DMS114 treated with DMSO at 0.1 percent for 48 hours (cell line): Measurements from ENCODE around the gene GAS6.

ENCODE experiments used
- DNase-seq: peaks from one replicate; lab custom pipeline; 2025; ENCODE audit not compliant: unreplicated experiment; lab: John Stamatoyannopoulos, UW

GAS6 gene

DNA sequence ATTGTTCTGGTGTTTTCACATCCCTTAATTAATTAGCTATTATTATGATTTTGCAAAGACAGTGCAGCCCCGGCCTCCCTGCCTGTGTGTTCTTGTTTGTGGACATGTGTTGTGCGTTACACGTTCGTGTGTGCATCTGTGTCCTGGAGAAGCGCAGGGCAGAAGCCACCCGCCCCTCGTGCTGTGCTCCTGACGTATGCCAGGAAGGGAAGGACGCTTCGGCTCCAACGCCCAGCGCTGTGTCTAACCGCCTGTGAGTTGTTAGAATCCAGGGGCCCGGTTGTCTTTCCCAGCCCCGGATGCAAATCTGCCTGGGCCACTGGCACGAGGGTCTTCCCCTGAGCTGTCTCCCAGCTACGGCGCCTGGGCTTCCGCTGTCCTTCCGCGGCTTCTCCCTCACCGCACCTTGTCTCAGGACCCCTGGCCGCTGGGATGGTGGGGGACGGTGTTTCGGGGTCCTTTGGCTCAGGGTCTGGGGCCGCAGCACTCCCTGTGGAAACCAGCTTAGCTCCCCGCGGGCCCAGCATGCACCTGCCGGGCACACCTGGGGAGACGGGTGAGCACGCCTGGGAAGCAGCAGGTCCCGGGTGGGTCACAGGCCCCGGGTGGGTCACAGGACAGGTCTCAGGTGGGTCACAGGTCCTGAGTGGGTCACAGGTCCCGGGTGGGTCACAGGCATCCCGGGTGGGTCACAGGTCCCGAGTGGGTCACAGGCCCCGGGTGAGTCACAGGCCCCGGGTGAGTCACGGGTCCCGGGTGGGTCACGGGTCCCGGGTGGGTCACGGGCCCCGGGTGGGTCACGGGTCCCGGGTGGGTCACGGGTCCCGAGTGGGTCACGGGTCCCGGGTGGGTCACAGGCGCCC, 51.5 kb downstream of the GAS6 start:
- DNase-seq = no peak

DNA sequence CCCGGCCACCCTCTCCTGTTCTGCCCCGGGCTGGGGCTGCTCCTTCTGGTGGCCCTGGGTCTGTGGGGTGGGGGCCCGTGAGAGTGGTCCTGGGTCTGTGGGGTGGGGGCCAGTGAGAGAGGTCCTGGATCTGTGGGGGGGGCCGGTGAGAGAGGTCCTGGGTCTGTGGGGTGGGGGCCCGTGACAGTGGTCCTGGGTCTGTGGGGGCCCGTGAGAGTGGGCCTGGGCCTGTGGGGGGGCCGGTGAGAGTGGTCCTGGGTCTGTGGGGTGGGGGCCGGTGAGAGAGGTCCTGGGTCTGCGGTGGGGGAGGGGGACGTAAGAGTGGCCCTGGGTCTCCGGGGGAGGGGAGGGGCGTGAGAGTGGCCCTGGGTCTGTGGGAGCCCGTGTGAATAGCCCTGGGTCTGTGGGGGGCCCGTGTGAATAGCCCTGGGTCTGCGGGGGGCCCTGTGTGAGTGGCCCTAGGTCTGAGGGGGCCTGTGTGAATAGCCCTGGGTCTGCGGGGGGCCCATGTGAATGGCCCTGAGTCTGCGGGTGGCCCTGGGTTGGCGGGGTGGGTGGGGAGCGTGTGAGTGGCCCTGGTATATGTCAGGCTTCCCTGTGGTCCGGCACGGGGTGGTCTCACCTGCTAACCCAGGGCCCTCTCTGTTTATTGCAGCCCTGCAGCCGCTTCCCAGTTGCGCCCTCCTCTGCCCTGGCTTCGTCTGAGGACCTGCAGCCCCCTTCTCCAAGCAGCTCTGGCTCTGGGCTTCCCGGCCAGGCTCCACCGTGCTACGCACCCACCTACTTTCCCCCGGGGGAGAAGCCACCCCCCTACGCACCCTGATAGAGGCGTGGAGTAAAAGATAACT, 52.6 kb downstream of the GAS6 start:
- no peak for DNase-seq

DNA sequence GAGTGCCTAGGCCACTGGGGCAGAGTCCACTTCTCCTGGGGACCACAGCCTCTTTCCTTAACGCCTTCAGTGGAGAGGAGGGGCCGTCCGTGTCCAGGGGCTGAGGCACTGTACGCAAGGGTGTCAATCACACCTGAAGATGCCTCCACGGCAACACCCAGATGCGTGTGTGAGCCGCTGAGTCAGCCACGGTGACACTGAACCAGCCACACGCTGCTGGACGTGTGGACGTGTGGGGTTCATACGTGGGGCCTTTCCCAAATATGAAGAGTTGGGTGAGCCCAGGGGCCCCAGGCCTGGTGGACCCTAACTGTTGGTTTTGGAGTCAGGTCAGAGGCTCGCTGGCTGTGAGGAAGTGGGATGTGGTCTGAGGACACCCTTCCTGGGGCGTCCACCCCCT, 53.2 kb downstream of the GAS6 start:
- DNase-seq = no peak

DNA sequence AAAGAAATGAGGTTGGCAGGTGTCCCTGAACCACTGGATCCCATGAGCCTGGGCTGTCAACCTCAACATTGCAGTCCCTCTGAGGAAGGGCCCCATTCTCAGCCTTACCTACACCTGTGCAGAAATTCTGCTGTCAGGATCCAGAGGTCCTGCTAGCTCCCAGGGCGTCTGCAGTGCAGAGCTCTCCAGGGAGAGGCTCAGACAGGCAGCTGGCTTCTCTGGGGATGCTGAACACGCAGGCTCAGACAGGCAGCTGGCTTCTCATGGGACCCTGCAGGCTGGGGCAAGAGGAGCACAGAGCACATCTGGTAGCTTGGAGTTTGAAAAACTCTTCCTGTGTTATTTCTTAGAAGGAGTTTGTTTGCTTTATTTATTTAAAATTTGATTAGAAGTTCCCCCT, 53.9 kb downstream of the GAS6 start:
- no peak for DNase-seq

DNA sequence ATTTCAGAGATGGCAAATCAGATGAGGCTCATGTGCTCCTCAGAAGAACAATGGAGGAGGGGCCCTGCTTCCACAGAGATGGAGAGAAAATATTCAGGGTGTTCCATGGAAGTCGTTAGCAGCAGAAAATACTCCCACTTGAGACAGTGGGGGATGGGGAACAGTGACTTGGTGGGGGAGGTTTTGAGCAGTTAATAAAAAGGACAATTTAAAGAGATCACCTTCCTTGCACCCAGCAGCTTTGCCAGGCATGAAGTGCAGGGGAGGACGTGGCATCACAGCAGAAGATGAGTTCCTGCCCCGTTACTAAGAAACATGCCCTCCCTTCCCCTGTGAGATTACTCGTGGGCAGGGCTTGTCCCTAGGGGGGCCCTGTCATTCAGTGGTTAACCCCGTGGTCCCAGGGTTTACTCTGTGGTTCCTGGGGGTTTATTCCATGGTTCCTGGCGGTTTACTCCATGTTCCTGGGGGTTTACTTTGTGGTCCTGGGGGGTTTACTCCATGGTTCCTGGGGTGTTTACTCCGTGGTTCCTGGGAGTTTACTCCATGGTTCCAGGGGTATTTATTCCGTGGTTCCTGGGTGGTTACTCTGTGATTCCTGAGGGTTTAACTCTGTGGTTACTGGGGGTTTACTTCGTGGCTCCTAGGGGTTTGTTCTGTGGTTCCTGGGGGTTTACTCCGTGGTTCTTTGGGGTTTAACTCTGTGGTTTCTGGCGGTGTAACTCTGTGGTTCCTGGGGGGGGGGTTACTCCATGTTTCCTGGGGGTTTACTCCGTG, 55.6 kb downstream of the GAS6 start:
- no peak for DNase-seq

DNA sequence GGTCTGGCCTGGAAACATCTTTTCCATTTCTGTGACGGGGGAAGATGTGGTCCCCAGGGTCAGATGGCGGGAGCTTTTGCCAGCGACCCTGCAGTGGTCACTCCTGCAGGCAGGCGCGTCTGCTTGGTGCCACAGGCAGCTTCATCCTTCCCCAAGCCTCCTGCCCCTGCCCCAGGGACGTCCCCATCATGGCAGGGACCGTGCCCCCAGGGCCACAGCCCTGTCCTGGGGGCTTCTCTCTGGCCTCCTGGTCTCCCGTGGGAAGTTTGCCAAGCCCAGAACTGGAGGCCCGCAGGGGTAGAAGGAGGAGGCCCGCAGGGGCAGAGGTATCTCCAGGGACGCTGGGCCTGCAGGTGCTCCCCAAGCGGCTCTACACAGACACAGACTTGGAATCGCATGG, 57.4 kb downstream of the GAS6 start:
- DNase-seq = no peak

DNA sequence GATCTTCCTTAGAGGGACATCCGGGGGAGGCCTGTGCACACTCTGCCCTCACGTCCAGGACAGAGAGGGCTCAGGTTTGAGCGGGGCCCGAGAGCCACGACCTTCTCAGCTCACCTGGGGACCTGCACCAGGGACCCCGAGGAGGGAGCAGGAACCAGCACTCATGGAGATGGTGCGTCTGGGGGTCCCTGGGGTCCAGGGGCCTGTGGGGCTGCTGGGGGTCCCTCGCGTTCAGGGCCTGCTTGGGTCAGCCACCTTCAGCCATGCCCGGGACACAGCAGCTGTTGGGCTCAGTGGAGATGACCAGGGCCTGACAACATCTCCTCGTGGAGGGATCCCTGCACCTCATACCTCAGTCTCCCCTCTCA, 57.8 kb downstream of the GAS6 start:
- DNase-seq = no peak

DNA sequence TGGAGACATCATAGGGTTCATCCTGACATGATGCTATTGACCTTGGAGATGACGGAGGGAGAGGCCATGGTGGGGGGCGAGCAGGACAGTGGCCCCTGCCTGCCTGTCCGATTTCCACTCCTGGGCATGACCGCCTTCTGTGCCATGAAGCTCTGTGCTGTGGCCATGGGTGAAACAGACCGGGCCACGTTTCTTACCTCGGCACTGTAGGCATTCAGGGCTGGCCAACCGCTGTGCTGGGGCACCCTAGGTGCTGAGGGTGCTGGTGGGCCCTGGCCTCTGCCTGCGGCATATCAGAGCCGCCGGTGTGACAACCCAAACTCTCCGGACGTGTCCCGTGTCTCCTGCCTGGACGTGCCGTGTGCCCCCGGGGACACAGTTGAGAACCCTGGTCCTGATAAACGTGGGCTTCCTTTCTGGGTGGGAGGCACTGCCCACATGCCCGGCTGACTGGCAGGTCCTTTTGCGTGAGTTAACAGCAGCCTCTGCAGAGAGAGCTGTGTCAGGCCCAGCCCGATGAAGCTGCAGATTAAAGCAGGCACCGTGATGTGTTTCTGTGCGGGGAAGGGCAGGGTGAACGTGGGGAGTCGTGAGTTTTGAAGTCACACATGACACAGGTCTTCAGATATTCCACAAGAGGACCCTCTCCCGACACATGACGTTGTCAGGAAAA, 58.3 kb downstream of the GAS6 start:
- DNase-seq = no peak

DNA sequence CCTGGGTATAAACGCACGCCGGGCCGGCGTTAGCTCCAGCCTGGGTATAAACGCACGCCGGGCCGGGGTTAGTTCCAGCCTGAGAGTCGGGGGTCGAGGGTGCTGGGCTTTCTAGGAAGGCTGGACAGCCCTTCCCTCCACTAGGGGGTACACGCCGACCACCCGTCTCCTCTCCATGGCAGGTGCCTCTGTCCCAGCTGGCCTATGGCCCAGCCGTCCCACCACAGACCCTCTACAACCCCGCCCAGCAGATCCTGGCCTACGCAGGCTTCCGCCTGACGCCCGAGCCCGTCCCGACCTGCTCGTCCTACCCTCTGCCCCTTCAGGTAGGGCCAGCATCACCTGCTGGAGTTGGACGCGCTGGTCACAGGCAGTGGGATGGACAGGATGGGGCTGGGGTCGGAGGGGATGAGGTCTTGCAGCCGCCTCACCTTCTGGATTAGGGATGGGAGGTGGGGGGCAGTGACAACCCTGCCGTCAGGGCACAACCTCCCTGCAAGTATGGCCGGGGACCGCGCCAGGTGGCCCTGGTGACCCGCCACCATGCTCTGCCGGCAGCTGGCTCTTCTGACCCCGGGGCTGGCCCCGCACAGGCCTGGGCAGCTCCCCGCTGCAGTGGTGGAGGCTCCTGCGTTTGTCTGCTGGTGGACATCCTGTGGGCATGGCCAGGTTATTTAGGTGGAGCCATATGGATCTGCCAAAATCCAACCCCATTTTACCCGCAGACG, 59.0 kb downstream of the GAS6 start:
- DNase-seq = no peak

DNA sequence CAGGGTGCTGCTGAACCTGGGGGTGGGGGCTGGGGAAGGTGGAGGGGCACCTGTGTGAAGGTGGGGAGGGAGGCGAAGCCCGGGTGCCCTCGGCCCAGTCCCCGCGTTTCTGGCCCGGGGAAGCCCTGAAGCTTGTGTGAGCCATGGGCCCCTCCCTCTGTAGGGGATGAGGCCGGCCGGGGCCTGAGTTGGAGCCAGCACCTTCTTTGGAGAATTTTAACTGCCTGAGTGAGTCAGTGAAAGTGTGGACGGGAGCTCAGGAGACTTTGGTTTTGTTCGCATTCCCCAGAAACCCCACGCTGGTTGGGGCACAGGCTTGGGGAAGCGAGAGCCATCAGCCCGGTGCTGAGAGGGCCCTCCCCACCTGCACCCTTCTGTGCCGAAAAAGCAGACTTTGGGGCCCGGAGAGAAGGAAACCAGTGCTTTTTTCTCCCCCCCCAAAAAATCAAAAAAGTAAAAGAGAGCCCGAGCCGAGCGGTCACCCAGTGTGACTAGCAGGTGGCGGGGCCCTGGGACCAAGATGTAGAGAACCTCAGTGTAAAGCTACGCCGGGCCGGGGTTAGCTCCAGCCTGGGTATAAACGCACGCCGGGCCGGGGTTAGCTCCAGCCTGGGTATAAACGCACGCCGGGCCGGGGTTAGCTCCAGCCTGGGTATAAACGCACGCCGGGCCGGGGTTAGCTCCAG, 59.7 kb downstream of the GAS6 start:
- DNase-seq = no peak

DNA sequence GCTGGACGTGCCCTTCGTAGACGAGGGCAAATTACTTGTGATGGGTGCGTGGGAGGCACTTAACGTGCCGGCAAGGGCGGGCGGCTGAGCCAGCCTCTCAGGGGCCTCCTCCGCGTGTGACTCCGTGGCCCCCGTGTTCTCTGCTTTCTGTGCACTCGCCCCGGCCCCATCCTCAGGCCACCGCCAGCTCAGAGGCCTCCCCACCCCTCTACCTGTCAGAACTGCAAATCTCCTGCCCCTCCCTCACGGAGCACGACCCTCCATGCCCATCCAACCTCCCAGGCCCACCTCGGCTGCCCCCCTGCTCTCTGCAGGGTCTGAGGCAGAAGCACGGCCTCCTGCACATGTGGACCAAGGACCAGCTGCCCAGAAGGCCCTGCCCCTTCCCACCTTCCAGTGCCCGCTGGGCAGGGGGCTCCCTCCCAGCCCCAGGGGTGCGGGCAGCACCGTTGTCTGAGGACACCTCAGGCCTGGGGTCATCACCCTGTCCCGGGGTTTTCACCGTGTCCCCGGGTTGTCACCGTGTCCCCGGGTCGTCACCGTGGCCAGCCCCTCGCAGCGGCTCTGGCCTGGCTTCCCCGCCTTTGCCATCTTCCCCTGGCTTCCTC, 60.4 kb downstream of the GAS6 start:
- DNase-seq = no peak

DNA sequence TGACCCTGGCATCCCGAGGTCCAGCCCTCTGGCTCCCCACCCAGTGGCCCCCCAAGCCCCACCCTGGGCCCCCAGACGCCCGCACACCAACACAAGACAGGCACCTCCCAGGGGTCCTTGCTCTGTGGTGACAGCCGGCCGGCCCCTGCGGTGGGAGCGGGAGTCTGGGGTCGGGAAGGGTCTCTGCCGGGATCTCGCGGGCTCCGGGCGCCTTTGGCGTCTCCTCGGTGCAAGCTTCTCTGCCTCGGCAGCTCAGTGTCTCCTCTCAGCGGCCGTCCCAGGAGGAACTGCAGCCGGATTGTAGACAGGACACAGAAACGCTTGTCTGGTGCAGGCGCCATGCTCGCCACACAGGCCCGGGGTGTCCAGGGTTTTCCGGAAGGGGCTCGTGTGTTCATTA, 61.1 kb downstream of the GAS6 start:
- no peak for DNase-seq

DNA sequence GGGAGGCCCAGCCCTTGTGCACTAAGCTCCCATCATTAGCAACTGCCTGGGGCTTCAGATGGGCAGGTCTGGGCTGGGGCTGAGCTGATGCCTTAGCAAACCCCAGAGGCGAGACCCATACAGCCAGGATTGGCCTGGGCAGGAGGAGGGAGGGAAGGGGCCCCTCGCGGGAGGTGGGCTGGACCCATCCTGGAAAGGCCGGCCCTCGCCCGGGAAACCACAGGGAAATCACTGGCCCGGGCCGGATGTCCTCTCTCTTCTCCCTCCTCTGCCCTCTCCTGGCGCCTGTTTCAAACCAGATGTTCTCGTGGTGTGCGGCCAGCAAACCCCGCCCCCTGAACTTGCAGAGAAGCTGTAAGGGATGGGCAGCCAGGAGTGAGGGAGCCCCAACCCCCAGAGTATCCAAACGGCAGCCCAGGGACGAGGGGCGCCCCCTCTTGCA, 61.8 kb downstream of the GAS6 start:
- peak; percentile 1 for DNase-seq

DNA sequence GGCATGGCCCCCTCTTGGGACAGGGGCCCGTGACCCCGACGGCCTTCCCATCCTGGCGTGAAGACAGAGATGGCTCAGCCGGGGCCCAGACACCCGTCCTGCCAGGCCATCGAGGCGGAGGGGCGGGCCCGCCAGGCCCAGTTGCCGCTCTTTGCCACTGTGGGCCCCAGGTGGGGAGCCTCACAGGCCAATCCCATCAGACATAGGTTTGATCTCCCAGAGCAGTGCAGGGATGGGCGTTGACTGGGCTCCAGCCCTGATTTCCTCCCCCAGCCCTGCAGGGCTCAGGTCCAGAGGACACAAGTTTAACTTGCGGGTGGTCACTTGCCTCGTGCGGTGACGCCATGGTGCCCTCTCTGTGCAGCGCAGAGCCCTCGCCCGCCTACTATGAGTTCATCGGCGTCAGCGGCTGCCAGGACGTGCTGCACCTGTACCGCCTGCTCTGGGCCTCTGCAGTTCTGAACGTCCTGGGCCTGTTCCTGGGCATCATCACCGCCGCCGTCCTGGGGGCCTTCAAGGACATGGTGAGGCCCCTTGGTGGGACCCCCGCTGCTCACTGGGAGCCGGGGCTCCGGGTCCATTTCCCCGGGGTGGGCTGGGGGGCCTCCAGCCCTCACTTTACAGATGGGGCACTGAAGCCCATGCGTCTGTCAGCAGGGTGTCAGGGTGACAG, 62.5 kb downstream of the GAS6 start:
- no peak for DNase-seq

DNA sequence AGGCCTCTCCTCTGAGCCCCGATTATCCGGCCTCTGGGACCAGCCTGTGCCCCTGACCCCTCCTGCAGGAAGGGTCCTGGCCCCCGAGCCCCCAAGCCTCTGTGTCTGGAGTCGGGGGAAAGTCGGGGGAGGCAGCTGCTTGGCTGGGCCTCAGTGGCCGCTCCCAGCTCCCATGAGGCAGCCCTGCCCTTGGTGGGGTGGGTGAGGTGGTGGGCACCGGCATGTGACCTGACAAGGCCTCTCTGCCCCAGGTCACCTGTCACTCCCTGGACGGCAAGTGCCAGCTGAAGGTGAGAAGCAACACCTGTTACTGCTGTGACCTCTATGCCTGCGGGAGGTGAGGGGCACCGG, 63.3 kb downstream of the GAS6 start:
- DNase-seq = no peak

DNA sequence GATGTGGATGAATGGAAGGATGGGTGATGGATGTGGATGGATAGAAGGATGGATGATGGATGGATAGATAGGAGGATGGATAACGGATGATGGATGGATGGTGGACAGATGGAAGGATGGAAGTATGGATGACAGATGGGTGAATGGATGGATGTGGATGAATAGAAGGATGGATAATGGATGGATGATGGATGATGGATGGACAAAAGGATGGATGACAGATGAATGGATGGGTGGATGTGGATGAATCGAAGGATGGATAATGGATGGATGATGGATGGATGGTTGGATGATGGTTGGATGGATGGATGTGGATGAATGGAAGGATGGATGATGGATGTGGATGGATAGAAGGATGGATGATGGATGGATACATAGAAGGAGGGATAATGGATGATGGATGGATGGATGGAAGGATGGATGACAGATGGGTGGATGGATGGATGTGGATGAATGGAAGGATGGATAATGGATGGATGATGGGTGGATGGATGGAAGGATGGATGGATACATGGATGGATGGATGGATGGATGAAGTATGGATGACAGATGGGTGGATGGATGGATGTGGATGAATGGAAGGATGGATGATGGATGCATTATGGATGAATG, 65.6 kb downstream of the GAS6 start:
- DNase-seq = no peak

DNA sequence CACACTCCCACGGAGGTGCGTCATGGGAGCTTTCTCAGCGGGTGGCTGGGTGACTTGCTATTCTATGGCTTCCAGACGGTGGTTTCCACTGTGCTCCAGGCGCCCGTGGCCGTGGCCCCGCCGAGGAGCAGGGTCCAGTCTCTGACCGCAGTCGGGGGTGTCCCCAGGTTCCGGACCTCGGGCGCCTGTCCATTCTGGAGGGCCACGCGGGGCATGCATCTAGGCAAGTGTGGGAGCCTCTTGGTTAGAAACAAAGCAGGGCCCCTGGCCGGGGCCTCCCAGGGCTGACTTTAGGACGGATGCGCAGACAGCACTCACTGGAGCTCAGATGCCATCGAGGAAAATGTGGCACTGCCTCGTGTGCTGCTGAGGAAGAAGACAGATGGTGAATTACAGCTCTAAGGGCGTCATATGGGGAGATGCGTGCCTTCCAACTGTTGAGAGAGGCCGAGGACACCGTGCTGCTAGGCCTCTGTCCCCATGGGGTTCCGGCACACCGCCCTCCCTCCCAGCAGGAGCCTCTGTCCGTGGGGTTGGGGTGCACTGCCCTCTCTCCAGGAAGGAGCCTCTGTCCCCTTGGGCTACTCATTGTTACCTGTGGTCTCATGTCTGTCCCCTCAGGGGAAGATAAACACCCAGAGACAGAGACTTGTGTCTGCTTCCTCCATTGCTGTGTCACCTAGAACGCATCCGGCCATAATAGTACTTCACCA, 66.8 kb downstream of the GAS6 start:
- no peak for DNase-seq
